ENCODE data around the gene PNPLA5. TPM values are rescaled to one million over a fixed set of nuclear protein-coding genes. Genes with fewer than 3 reads are reported as not detected.
"Not testable (repeated sequence)": the region's sequence is repeated elsewhere in the genome, so short reads cannot be mapped to it uniquely, and the experiment has no call there.

Gene PNPLA5
- polyA plus RNA-seq, 1 donor = not detected

DNA sequence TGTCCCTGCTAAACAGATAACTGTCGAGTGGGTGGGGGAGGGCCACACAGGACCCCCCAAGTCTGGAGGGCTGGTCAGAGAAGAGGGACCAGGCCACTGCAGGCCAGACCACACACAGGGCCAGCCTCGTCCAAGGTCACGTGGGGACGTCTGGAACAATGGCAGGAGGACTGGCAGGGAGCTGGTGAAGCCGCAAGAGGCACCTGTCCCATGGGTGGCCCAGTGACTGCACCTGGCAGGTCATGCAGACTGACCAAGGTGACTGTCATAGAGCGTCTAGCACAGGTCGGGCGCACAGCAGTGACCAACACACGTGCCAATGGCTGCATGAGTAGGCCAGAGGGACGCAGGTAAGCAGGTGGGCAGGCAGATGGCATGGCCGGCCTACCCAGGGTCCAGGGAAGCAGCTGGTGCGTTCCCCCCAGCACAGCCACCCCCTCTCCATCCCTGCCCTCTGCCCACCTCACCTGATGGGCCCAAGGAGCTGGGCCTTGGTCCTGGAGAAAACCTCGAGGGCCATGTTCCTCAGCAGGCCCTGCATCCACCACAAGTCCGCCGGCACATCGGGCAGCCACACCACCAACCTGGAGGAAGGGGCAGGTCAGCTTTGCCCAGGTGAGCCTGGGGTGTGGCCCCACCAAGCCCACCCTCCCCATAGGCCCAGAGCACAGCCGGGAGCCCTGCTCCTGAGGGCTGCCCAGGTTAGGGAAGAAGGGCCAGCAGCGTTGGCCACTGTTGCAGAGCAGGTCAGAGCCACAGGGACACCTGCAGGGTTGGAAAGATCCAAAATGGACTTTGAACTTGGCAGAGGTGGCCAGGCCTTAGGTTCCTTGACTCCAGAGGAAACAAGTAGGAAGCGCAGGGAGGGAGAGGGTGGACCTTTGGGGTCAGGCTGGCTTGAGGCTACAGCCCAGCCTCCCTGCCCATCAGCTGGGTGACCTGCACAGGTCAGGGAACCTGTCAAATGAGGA is 10.4 kb downstream of the PNPLA5 start:
- no peak for DNase-seq (ENCODE audit: low read depth)

DNA sequence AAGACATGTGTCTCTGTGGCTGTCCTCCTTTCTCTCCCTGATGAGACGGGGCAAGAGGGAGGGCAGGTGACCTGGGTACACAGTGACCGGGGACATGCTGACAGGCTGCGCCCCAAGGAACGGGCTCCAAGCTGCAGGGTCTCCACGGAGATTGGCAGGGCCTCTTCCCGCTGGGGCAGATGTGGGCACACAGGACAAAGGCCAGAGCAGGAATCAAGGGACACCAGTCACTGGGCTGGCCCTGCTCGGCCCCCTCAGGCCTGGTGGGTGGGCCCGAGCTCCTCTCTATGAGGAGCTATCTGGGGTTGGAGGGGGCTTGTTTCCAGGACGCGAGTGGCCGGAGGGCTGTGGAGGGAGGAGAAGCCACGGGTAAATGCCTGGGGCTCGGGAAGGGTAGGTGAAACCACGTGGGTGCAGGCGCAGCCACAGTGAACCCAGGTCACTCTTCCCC is 11.2 kb downstream of the PNPLA5 start:
- DNase-seq (ENCODE audit: low read depth) = no peak

- DNase-seq (ENCODE audit: low read depth) = no peak
These were observed 11.8 kb downstream of the PNPLA5 start for GRCh38 chr22:43879901-43880540.

GRCh38 chr22:43878831-43879550 is 12.8 kb downstream of the PNPLA5 start:
- DNase-seq (ENCODE audit: low read depth) = no peak

DNA sequence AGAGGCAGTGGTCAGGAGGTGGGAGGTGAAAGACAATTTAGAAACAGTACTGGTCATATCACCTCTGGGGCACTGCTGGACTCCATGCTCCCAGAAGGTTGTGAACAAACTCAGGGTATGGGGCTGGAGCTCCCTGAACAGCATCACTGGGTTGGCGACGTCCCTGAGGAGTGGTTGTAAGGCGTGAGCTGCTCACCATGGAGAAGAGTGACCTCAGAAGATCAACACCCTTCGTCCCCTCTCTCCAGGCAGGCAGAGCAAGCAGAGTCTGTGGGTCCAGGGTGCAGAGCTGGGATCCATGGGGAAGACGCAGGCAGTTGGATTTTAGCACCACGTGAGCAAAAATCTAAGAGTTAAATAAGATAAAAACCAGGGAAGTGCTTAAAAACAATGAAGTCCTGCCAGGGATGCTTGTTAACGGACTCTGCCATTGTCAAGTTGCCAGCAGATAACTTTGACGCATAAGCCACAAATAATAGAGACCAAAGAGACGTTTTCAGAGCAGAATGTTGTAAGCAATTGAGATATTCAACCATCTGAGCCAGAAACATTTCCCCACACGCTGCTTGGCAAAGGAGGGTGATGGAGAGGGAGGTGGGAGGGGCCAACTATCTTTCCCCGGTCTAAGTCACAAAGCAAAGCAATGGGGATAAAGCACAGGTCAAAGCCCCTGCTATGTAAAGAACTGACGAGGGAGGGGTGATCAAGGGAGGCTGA is 13.6 kb downstream of the PNPLA5 start:
- no peak for DNase-seq (ENCODE audit: low read depth)

DNA sequence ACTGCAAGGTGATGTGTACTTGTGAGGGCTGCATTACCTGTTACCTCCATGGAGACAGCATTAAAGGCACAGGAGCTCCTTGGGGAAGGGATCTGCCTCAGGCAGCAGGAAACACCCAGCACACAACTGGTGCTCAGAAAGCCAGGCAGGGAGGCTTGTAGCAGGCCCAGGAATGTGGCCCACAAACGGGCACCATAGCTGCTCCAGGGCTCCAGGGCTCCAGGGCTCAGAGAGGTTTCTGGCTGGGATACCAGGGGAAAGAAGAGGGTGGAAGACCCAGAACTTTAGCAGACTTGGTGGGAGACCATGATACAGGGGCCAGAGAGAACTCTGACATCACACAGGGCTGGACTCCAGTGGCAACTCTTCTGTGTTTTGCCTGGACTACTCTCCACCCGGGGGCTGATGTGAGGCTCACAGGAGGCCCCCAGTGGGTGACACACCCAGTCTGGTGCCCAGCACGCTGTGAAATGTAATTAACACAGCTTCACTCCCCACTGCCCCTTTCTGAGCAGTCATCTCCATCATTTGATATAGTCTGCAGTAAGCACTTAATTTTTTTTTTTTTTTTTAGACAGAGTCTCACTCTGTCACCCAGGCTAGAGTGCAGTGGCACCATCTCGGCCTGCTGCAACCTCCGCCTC is 14.8 kb downstream of the PNPLA5 start:
- no peak for DNase-seq (ENCODE audit: low read depth)

- no peak for DNase-seq (ENCODE audit: low read depth)
These were observed 22.0 kb downstream of the PNPLA5 start for GRCh38 chr22:43869799-43870198.

DNA sequence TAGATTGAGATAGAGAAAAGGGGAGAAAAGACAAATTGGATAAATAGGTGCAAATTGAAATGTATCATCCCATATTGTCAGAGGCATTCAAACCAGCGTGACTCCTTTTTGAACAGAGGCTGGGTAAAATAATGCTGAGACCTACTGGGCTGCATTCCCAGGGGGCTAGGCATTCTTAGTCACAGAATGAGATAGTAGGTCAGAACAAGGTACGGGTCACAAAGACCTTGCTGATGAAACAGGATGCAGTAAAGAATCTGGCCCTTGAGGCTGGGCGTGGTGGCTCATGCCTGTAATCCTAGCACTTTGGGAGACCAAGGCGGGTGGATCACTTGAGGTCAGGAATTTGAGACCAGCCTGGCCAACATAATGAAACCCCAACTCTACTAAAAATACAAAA is 22.8 kb downstream of the PNPLA5 start:
- DNase-seq (ENCODE audit: low read depth) = not testable (repeated sequence)

DNA sequence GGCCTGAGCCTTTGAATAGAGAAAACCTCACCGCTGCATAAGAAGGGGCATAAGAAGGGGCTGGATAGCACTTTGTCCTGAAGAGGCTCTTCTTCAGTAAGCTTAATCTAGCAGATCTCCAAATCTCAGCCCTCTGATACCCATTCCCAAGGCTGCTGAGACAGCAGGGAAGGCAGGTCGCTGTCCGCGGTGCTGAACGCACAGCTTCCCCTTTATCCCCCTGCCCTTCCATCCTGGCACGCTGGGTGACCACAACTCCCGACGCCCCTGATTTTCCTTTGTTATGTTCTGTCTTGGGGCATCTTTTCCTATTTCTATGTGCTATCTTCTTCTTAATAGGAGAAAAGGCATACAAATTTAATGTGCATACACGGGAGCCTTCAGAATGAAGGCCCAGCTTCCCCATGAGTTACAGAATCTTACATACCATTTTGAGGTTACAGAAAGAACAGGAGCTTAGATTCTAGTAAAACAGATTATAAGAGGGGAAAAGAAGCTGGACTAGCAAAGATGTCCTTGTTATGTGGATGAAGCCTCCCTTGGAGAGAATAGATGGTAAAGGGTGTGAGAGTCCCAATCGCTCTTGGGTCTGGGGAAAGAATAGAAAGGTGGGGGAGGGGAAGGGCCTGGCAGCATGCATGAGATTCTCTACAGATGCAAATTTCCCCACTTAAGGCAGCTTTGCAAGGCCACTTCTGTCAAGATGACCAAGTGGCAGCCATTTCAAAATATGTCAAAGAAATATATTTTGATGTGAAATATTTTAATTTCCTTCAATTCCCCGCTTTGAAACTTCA is 23.8 kb downstream of the PNPLA5 start:
- DNase-seq (ENCODE audit: low read depth) = peak; percentile 53

DNA sequence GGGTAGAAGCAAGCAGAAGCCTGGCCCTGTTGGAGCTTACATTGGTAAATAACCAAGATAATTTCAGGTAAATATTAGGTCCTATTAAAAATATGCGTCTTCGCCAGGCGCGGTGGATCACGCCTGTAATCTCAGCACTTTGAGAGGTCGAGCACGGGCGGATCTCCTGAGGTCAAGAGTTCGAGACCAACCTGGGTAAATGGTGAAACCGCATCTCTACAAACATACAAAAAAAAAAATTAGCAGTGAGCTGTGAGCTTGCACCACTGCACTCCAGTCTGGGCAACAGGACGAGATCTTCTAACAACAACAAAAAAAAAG is 29.0 kb downstream of the PNPLA5 start:
- DNase-seq (ENCODE audit: low read depth) = no peak

DNA sequence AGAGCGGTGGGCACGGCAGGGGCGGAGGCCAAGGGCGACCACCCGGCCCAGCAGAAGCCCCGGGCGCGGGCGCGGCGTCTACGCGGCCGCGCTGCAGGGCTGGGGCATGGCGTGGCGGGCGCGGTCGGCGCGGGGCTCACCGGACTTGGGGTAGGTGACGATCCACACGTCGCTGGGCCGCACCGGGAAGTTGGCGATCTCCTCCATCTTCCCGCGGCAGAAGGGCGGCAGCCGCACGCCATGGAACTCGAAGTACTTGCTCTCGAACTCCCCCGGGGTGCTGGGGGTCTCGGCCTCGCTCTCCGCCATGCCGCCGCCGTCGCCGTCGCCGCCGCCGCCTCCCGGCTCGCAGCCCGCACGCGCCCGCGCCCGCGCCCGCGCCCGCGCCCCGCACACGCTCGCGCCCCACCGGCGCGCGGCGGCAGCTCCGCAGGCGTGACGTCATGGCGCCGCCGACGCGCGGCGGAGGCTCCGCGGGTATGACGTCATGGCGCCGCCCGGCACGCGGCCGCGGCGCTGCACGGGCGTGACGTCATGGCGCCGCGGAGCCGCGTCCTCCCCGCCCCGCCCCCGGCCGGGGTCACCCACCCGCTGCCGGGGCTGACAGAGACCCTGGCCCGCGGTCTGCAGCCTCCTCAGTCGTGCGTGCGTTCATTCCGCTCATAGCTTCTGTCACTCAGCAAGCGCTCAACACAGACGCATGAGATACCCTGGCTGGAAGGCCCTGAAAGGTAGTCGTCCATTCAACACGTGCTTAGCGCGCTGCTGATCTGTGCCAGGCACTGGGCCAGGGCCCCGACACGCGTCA is 29.5 kb downstream of the PNPLA5 start, which contains the start of gene SULT4A1:
Gene SULT4A1 (minus strand): TSS at position 440 of the 808 bp plus-strand sequence. CDS start 131 bp downstream, at position 309.
- no peak for DNase-seq (ENCODE audit: low read depth)

GRCh38 chr22:43861529-43861928 is 30.3 kb downstream of the PNPLA5 start:
- DNase-seq (ENCODE audit: low read depth) = no peak

DNA sequence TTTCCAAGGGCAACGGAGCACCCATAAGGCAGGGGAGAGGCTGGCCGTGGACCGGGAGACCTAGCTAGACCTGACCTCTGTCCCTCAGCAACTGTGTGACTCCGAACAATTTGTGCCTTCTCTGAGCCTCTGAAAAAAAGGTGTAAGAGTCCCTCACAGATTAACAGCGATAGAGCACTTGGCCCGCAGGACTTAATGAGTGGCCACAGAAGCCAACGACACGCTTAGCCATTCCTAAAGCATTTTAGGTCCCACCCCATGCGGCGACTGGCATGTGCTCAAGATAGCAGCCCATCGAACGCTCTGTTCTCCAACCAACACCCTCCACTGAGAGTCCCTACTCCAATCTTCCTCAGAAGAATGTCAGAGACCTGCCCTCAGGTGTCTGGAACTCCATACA is 31.0 kb downstream of the PNPLA5 start:
- no peak for DNase-seq (ENCODE audit: low read depth)

DNA sequence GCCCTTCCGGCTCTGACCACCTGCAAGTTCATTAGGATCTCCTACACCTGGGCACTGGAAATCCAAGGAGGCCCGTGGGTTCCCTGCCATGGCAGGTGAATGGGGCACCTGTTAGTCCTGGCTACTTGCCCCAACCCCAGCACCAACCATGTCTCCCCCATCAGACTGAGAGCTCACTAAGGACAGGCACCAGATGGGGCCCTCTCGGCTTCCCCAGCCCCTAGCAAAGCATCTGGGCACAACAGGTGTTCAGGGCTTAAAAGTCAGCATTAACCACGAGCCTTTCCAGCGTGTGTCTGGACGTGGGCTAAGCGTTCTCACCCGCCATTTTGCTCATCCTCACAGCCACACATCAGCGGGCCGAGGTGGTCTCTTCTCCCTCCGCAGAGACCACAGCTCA is 31.7 kb downstream of the PNPLA5 start:
- DNase-seq (ENCODE audit: low read depth) = no peak

DNA sequence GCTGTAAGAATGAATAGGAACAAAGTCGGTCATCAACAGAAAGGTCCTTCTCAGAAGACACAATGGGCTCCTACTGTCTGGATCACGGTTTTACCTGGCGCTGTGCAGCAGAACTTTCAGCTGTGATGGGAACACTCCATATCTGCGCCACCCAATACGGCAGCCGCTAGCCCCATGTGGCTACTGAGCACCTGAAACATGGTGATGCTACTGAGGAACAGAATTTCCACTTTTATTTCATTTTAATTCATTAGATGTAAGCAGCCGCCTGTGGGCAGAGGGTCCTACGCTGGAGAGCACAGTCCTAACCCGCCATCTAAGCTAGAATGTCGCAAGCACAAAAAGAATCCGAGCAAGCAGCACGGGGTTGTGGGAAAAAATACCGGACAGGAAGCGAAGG is 32.2 kb downstream of the PNPLA5 start:
- no peak for DNase-seq (ENCODE audit: low read depth)

- DNase-seq (ENCODE audit: low read depth) = no peak
These were observed 32.6 kb downstream of the PNPLA5 start for GRCh38 chr22:43859176-43859575.

DNA sequence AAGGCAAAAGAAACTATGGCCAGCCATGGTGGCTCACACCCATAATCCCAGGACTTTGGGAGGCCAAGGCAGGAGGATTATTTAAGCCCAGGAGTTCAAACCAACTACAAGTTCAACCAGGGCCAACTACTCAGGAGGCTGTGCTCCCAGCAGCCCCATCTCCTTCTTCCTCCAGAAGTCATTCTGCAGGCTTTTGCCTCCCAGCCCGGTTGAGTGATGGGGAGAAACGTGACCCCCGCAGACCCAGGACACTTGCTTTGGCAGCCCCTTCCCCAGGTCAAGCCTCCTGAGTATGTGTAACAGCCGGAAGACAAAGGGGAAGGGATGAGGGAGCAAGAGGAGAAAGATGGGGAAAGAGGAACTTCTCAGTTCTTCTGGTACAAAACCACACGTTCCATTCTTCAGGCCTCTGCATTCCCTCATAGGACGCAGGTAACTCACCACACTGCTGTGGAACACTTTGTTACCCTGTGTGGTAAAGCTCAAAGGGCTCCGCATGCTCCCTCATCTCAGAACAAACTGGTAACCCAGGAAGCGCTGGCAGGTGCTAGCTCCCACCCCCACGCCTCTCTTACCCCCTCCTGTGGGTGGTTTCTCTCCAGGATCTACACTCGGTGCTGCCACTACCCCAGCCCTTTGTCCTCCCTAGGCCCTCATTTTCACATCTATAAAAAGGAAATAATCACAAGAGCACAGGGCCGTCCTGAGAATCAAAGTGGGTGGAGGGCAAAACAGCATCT is 33.5 kb downstream of the PNPLA5 start:
- no peak for DNase-seq (ENCODE audit: low read depth)

DNA sequence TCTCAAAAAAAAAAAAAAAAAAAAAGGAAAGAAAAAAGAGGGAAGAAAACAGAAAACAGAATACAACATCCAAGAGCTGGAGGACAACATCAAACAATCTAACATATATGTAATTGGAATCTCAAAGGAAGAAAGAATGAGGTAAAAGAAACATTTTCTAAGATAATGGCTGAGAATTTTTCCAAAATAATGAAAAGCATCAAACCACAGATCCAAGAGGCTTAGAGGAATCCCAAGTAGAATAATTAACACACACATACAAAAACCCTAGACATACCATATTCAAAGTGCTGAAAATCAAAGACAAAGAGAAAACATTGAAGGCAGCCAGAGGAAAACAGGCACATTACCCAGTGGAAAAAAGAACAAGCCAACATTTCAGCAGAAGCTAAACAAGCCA is 34.4 kb downstream of the PNPLA5 start:
- no peak for DNase-seq (ENCODE audit: low read depth)

DNA sequence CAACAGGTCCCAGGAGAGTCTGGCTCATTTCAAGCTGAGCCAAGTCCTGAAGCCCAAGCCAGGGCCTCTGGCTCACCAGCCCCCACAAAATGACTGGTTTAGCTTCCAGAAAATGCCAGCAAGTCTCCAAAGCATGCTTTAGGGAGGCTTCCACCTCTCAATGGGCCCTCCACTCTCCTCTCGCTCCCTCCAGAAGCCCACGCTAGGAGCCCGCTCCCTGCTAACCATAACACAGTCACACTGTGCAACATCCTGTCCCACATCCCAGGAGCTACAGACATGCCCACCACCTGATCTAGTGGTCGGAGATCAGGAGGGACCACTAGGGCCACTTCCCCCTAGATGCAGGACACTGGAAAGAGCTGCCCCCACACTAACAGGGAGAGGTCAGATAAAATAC is 36.4 kb downstream of the PNPLA5 start:
- DNase-seq (ENCODE audit: low read depth) = no peak
